ENCODE results near the gene ABHD4. TPM values are rescaled to one million over a fixed set of nuclear protein-coding genes. Genes with fewer than 3 reads are reported as not detected.

ABHD4 gene
- total and polyA plus RNA-seq, 10 of the 15 experiments (the other 5 are each of a cell fraction or from before 2014, with no cell fraction given): 5.4 to 28.7 (median 10.8) TPM

DNA sequence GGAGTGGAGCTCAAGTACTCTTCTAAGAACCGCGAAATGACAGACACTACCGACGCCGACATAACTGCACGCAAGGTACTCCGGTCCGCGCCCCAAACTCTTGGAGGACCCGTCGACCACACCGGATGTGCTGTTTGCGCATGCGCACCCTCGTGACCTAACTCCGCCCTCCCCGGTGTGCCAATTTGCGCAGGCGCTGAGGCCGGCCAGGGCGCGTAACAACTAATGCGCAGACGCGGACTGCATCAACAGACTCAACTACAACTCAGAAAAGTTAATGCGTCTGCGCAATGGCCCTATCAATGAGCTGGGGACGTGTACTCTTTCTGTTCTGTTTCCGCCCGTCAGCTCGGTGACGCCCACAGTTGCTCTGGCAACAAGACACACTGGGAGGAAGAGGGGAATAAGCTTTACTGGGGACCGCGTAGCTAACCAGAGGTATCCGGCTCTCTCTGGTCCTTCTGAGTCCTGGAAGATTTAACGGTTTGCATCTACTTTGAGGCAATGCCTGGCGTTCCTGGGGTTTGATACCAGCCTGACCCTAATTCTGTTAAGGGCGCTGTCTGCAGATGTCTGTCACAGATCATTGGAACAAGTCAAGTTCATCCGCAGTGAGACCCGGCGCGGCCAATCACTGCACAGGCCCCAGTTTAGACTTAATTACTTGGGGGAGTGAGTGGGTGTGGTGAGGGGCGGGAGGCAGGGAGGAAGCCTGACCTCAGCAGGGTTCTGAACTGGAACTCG lies 8.8 kb upstream of the ABHD4 start, which contains the start of gene DAD1 (continued):
- no peak for TF ChIP-seq KLF5 (IDR thresholded peaks at IDR 0.05; ENCODE audit: partially characterized antibody)
- TF ChIP-seq NR2C2 (IDR thresholded peaks at IDR 0.05; ENCODE audit: borderline replicate concordance, control insufficient read depth, insufficient read length, low read depth): no peak
- no peak for TF ChIP-seq ESRRA (IDR thresholded peaks at IDR 0.05; ENCODE audit: low read length)
- TF ChIP-seq, protein P1, sequence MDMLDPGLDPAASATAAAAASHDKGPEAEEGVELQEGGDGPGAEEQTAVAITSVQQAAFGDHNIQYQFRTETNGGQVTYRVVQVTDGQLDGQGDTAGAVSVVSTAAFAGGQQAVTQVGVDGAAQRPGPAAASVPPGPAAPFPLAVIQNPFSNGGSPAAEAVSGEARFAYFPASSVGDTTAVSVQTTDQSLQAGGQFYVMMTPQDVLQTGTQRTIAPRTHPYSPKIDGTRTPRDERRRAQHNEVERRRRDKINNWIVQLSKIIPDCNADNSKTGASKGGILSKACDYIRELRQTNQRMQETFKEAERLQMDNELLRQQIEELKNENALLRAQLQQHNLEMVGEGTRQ (IDR thresholded peaks at IDR 0.05; ENCODE audit: borderline replicate concordance, low read depth, low read length): peak; percentile 39; the same call in 1 of the 2 replicates
- no peak for TF ChIP-seq BCLAF1 (IDR thresholded peaks at IDR 0.05)
- 0 out of 2 replicates have a peak, but pooled peaks have one; percentile 41 for TF ChIP-seq BACH1 (IDR thresholded peaks at IDR 0.05; ENCODE audit: borderline replicate concordance)
- TF ChIP-seq ZNF622 (IDR thresholded peaks at IDR 0.05): no peak
- peak; percentile 3 for TF ChIP-seq SIX5 (IDR thresholded peaks at IDR 0.05; ENCODE audit: low read depth, low read length, severe bottlenecking)
- TF ChIP-seq TCF7 (IDR thresholded peaks at IDR 0.05; ENCODE audit: borderline replicate concordance): no peak
- no peak for TF ChIP-seq SRF (IDR thresholded peaks at IDR 0.05; ENCODE audit: low read depth in 2 of 2, low read length in 2 of 2)
- no peak for TF ChIP-seq CEBPB (IDR thresholded peaks at IDR 0.05; ENCODE audit: borderline replicate concordance in 1 of 2, low read depth in 2 of 2, low read length in 2 of 2)
- TF ChIP-seq BRCA1 (IDR thresholded peaks at IDR 0.05; ENCODE audit: low read depth, low read length): no peak
- TF ChIP-seq JUNB (IDR thresholded peaks at IDR 0.05): no peak
- peak; percentile 74 for TF ChIP-seq RUNX3 (IDR thresholded peaks at IDR 0.05; ENCODE audit: low read length)
- TF ChIP-seq TAF1 (IDR thresholded peaks at IDR 0.05; ENCODE audit: borderline replicate concordance, low read depth, low read length): peak; percentile 81
- no peak for TF ChIP-seq HSF1 (IDR thresholded peaks at IDR 0.05; ENCODE audit: low read depth, low read length)
- TF ChIP-seq HCFC1 (IDR thresholded peaks at IDR 0.05; ENCODE audit: low read length): peak; percentile 41
- TF ChIP-seq, protein P2, sequence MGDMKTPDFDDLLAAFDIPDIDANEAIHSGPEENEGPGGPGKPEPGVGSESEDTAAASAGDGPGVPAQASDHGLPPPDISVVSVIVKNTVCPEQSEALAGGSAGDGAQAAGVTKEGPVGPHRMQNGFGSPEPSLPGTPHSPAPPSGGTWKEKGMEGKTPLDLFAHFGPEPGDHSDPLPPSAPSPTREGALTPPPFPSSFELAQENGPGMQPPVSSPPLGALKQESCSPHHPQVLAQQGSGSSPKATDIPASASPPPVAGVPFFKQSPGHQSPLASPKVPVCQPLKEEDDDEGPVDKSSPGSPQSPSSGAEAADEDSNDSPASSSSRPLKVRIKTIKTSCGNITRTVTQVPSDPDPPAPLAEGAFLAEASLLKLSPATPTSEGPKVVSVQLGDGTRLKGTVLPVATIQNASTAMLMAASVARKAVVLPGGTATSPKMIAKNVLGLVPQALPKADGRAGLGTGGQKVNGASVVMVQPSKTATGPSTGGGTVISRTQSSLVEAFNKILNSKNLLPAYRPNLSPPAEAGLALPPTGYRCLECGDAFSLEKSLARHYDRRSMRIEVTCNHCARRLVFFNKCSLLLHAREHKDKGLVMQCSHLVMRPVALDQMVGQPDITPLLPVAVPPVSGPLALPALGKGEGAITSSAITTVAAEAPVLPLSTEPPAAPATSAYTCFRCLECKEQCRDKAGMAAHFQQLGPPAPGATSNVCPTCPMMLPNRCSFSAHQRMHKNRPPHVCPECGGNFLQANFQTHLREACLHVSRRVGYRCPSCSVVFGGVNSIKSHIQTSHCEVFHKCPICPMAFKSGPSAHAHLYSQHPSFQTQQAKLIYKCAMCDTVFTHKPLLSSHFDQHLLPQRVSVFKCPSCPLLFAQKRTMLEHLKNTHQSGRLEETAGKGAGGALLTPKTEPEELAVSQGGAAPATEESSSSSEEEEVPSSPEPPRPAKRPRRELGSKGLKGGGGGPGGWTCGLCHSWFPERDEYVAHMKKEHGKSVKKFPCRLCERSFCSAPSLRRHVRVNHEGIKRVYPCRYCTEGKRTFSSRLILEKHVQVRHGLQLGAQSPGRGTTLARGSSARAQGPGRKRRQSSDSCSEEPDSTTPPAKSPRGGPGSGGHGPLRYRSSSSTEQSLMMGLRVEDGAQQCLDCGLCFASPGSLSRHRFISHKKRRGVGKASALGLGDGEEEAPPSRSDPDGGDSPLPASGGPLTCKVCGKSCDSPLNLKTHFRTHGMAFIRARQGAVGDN (IDR thresholded peaks at IDR 0.05): peak; percentile 57
- TF ChIP-seq NFYB (IDR thresholded peaks at IDR 0.05; ENCODE audit: insufficient read depth, low read depth, low read length): peak; percentile 50; the same call in 1 of the 2 replicates
- TF ChIP-seq RAD51 (IDR thresholded peaks at IDR 0.05): 0 out of 2 replicates have a peak, but pooled peaks have one; percentile 20
